GM12872 (cell line): ENCODE data around the gene SMAD3.

Experiments
- CTCF ChIP-seq: IDR thresholded peaks from 3 replicates; pipeline ENCODE4 v1.5.1; 2011; ENCODE audit warnings: low read depth, mild to moderate bottlenecking, low read length, moderate library complexity; ENCODE audit not compliant: insufficient read depth

SMAD3 gene

GRCh38 chr15:67085237-67085817 is 19.9 kb downstream of the SMAD3 start:
- no peak for TF ChIP-seq CTCF

GRCh38 chr15:67085818-67086636 is 20.6 kb downstream of the SMAD3 start:
- no peak for TF ChIP-seq CTCF

DNA sequence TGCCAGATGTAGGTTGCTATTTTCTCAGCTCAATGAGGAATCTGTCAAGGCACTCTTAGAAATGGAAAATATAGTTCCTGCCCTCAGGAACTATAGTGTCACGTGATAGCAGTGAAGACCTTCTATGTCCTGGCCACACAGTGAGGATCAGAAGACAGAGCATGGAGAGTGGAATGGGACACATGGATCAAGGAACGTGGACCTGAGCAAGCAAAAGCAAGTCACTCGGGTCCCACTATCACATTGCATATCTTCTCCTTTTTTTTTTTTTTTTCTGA is 21.2 kb downstream of the SMAD3 start:
- no peak for TF ChIP-seq CTCF

DNA sequence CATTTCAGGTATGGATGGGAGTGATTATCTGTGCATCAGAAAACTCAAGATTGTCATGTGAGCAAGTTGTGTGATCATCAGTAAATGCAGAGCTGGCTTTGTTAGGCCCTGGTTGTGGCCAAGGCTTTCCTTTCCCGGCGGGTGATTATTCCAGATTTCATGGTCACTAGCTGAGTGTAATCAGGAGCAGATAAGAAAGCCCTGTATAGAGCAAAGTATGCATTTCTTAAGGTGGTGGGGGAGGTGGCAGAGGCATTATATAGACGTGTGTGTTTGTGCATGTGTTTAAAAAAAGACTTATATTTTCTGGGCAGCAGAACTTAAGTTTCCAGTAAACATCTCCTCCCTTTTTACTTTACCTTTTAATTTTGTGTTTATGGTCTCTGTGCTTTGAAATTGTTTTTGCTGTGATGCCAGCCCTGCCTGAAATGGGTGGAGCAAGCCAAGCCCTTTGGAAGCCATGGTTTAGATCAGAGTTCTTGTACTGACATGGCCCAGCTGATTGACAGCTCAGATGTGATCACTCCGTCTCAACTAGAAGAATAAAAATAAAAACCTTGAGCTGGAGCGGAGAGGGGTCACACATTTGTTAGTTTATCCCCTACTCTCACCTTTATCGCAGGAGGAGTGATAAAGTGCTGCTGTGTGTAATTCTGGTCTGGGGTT is 22.2 kb downstream of the SMAD3 start:
- no peak for TF ChIP-seq CTCF

DNA sequence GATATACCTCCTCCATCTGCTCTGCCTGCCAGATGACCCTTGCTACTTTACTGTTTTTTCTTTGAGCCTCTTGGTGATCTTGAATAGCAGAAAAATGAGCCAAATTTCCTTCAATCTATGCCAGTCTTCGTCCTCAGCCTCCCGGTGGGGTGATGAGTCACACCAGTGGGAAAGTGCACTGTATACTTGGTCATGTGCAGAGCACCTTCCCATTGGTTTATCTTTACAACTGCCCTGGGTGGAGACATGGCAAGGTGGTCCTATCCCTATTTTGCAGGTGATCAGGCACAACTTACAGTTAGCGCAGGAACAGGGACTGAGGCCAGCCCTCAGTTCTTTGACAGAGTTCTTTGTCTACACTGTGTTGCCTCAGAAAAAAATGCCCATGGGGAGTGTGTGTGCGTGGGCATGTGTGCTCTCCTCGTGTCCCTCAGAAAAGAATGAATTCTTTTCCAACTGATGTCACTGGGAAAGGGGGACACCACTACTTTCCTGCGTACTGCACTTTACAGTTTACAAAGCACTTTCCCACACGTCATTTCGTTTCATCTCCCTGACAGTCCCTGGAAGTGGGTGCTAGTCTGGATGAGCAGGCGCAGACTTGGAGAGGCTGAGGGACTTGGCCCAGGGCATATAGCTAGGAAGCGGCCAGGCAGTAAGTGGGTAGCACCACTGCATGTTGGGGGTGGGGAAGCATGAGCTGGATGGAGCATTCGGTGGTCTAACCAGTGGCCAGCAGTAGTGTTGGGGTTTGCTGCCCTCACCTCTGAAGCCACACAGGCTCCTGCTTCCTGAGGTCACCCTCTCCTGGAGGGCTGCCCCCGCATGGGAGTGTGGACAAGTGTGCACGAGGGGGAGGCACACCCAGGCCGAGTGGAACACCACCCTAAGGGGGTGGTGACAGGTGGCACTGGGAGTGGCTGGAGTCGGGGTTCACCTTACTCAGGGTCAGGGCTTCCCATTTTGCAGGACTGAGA is 24.1 kb downstream of the SMAD3 start:
- TF ChIP-seq CTCF: no peak

DNA sequence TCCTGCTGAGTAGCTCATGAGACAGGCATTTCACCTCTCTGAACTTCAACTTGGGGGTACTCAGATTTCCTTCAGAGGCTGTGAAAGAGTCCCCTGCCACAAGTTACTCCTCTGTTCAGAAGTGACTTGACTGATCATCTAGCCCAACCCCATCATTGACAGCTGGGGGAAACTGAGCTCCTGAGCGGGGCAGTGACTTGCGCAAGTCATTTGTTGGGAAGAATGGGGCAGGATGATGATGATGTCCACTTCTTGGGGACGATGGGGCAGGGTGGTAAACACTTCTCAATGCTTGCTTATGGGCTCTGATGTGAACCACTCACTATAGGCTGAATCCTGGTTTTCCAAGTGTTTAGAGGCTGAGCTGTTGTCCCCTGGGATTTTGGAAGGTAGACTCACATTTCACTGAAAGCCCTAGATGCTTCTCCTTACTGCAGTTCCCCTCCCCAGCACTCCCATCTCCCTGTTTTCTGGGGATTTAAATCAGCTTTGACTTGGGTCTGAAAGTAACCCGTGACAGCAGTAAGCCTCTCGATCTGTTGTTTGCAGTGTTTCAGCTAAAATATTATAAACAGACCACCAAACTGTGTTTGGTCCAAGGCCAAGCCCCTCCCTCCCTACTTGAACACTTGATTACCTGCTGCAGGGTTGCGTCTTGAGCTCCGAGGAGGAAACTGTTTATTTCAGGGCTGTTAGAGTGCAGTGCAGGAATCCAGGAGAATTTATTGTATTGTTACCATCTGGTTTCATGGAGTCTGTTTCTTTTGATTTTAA is 25.1 kb downstream of the SMAD3 start:
- TF ChIP-seq CTCF: no peak
